Measurements from ENCODE around the gene EIF2S2. TPM values are rescaled to one million over a fixed set of nuclear protein-coding genes. Genes with fewer than 3 reads are reported as not detected.

The EIF2S2 gene
- total RNA-seq, 1 experiment from 2014 or later: 124 TPM

GRCh38 chr20:34045294-34045693, 66.7 kb downstream of the EIF2S2 start (continued):
- TF ChIP-seq MXD4 (CRISPR knock-in tag; IDR thresholded peaks at IDR 0.05; ENCODE audit: borderline replicate concordance): no peak

GRCh38 chr20:34043025-34043424, 69.0 kb downstream of the EIF2S2 start:
- no peak for DNase-seq (ENCODE audit: low spot score)
- CTCF ChIA-PET: interaction anchor here (1.1 to 1.8 kb wide), 2 partner anchors 21 to 26 kb away, joined by 4 to 5 read pairs; no protein-coding TSS in a partner anchor
- ATAC-seq: no peak
- H3K4me3 Mint-ChIP-seq: no peak overlapping the region
- no peaks in the 10 kb centered on the region for H3K27me3 Mint-ChIP-seq (ENCODE audit: low read depth)
- POLR2A ChIA-PET: no interaction called here
- TF ChIP-seq, protein P1, sequence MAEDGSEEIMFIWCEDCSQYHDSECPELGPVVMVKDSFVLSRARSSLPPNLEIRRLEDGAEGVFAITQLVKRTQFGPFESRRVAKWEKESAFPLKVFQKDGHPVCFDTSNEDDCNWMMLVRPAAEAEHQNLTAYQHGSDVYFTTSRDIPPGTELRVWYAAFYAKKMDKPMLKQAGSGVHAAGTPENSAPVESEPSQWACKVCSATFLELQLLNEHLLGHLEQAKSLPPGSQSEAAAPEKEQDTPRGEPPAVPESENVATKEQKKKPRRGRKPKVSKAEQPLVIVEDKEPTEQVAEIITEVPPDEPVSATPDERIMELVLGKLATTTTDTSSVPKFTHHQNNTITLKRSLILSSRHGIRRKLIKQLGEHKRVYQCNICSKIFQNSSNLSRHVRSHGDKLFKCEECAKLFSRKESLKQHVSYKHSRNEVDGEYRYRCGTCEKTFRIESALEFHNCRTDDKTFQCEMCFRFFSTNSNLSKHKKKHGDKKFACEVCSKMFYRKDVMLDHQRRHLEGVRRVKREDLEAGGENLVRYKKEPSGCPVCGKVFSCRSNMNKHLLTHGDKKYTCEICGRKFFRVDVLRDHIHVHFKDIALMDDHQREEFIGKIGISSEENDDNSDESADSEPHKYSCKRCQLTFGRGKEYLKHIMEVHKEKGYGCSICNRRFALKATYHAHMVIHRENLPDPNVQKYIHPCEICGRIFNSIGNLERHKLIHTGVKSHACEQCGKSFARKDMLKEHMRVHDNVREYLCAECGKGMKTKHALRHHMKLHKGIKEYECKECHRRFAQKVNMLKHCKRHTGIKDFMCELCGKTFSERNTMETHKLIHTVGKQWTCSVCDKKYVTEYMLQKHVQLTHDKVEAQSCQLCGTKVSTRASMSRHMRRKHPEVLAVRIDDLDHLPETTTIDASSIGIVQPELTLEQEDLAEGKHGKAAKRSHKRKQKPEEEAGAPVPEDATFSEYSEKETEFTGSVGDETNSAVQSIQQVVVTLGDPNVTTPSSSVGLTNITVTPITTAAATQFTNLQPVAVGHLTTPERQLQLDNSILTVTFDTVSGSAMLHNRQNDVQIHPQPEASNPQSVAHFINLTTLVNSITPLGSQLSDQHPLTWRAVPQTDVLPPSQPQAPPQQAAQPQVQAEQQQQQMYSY (CRISPR knock-in tag; IDR thresholded peaks at IDR 0.05): no peak
- TF ChIP-seq GRHL2 (CRISPR knock-in tag; IDR thresholded peaks at IDR 0.05; ENCODE audit: insufficient replicate concordance, severe bottlenecking): no peak
- TF ChIP-seq E2F5 (CRISPR knock-in tag; IDR thresholded peaks at IDR 0.05): no peak
- no peak for TF ChIP-seq NFYB (CRISPR knock-in tag; conservative IDR thresholded peaks at IDR 0.05; ENCODE audit: low read depth)
- no peak for TF ChIP-seq ELF4 (CRISPR knock-in tag; IDR thresholded peaks at IDR 0.05; ENCODE audit: low read depth)
- H3K4me1 Mint-ChIP-seq: peaks cover 36% of the 10 kb centered on the region
- H3K36me3 Mint-ChIP-seq: no peaks in the 10 kb centered on the region
- no peaks in the 10 kb centered on the region for H3K9me3 Mint-ChIP-seq
- no peak overlapping the region for H3K27ac Mint-ChIP-seq

GRCh38 chr20:34042262-34042661, 69.8 kb downstream of the EIF2S2 start:
- DNase-seq (ENCODE audit: low spot score): no peak
- Mint-ChIP-seq H3K27ac (no peak overlapping the region; the same call in 1 of the 2 replicates), H3K4me1 (peaks cover 33% of the 10 kb centered on the region), H3K9me3 (no peaks in the 10 kb centered on the region), H3K27me3 (ENCODE audit: low read depth) (no peaks in the 10 kb centered on the region), H3K36me3 (no peaks in the 10 kb centered on the region), H3K4me3 (no peak overlapping the region)
- ChIA-PET POLR2A (no interaction called here), CTCF (interaction anchor here (0.9 to 1.8 kb wide), 3 partner anchors 20 to 128 kb away, joined by 4 to 5 read pairs (median 5); no protein-coding TSS in a partner anchor)
- TF ChIP-seq FOXK1 (CRISPR knock-in tag; IDR thresholded peaks at IDR 0.05): no peak
- no peak for TF ChIP-seq TP53 (CRISPR knock-in tag; IDR thresholded peaks at IDR 0.05)
- no peak for TF ChIP-seq MXD4 (CRISPR knock-in tag; IDR thresholded peaks at IDR 0.05; ENCODE audit: borderline replicate concordance)
- no peak for TF ChIP-seq ERG (CRISPR knock-in tag; IDR thresholded peaks at IDR 0.05)
- TF ChIP-seq GRHL2 (CRISPR knock-in tag; IDR thresholded peaks at IDR 0.05; ENCODE audit: insufficient replicate concordance, severe bottlenecking): no peak
- no peak for TF ChIP-seq NR1H2 (CRISPR knock-in tag; IDR thresholded peaks at IDR 0.05)
- TF ChIP-seq NR2C2 (CRISPR knock-in tag; IDR thresholded peaks at IDR 0.05): no peak
- TF ChIP-seq, protein P2, sequence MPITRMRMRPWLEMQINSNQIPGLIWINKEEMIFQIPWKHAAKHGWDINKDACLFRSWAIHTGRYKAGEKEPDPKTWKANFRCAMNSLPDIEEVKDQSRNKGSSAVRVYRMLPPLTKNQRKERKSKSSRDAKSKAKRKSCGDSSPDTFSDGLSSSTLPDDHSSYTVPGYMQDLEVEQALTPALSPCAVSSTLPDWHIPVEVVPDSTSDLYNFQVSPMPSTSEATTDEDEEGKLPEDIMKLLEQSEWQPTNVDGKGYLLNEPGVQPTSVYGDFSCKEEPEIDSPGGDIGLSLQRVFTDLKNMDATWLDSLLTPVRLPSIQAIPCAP (CRISPR knock-in tag; IDR thresholded peaks at IDR 0.05): no peak
- no peak for TF ChIP-seq SMAD3 (CRISPR knock-in tag; IDR thresholded peaks at IDR 0.05; ENCODE audit: borderline replicate concordance)
- TF ChIP-seq ATF2 (CRISPR knock-in tag; IDR thresholded peaks at IDR 0.05; ENCODE audit: borderline replicate concordance, low read depth): no peak
- TF ChIP-seq, protein P3, sequence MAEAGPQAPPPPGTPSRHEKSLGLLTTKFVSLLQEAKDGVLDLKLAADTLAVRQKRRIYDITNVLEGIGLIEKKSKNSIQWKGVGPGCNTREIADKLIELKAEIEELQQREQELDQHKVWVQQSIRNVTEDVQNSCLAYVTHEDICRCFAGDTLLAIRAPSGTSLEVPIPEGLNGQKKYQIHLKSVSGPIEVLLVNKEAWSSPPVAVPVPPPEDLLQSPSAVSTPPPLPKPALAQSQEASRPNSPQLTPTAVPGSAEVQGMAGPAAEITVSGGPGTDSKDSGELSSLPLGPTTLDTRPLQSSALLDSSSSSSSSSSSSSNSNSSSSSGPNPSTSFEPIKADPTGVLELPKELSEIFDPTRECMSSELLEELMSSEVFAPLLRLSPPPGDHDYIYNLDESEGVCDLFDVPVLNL (CRISPR knock-in tag; IDR thresholded peaks at IDR 0.05; ENCODE audit: borderline replicate concordance, low read depth): no peak
- TF ChIP-seq E2F5 (CRISPR knock-in tag; IDR thresholded peaks at IDR 0.05): no peak
- no peak for TF ChIP-seq FOXJ3 (CRISPR knock-in tag; IDR thresholded peaks at IDR 0.05; ENCODE audit: borderline replicate concordance)
- TF ChIP-seq CDX4 (CRISPR knock-in tag; IDR thresholded peaks at IDR 0.05; ENCODE audit: borderline replicate concordance): no peak
- no peak for TF ChIP-seq ZNF232 (CRISPR knock-in tag; IDR thresholded peaks at IDR 0.05)
- TF ChIP-seq ZNF138 (CRISPR knock-in tag; conservative IDR thresholded peaks at IDR 0.05): no peak
- no peak for ATAC-seq

Measured in WTC11 (cell line).